Skeletal muscle satellite cell (primary cell): ENCODE measurements around the gene PRSS16.
A peak's percentile ranks its signal among the peaks of the same experiment; 100 is the strongest.
"Not testable (repeated sequence)": the region's sequence is repeated elsewhere in the genome, so short reads cannot be mapped to it uniquely, and the experiment has no call there.

Source experiments
- H3K27me3 ChIP-seq: 2 replicates; pipeline ENCODE4 v1.7.0; 2013; ENCODE audit warnings: low read length; ENCODE audit not compliant: control insufficient read depth, insufficient read depth
- H3K36me3 ChIP-seq: 2 replicates; pipeline ENCODE4 v1.7.0; 2013; ENCODE audit warnings: mild to moderate bottlenecking, control low read depth, low read length; ENCODE audit not compliant: insufficient read depth
- H3K4me1 ChIP-seq: 2 replicates; pipeline ENCODE4 v1.7.0; 2013; ENCODE audit warnings: low read length; ENCODE audit not compliant: control insufficient read depth, insufficient read depth
- H3K4me2 ChIP-seq: 2 replicates; pipeline ENCODE4 v1.7.0; 2013; ENCODE audit warnings: mild to moderate bottlenecking, low read length
- H3K4me3 ChIP-seq: 2 replicates; pipeline ENCODE4 v1.7.0; 2013; ENCODE audit warnings: low read length
- H3K9ac ChIP-seq: 2 replicates; pipeline ENCODE4 v1.7.0; 2013; ENCODE audit warnings: mild to moderate bottlenecking, low read depth, low read length, moderate library complexity
- H3K9me3 ChIP-seq: replicated peaks from 2 replicates; pipeline ENCODE4 v1.7.0; 2013; ENCODE audit warnings: mild to moderate bottlenecking, control low read depth, low read length

The PRSS16 gene

DNA sequence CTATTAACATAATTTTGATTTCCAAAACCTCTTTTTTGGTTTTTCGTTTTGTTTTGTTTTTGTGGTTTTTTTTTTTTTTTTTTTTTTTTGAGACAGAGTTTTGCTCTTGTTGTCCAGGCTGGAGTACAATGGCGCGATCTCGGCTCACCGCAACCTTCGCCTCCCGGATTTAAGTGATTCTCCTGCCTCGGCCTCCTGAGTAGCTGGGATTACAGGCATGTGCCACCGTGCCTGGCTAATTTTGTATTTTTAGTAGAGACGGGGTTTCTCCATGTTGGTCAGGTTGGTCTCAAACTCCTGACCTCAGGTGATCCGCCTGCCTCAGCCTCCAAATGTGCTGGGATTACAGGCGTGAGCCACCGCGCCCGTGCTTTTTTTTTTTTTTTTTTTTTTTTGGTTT lies 24.5 kb upstream of the PRSS16 start:
- not testable (repeated sequence) for H3K27me3 ChIP-seq, H3K4me1 ChIP-seq, H3K4me2 ChIP-seq, H3K9ac ChIP-seq, H3K9me3 ChIP-seq, H3K36me3 ChIP-seq, H3K4me3 ChIP-seq

DNA sequence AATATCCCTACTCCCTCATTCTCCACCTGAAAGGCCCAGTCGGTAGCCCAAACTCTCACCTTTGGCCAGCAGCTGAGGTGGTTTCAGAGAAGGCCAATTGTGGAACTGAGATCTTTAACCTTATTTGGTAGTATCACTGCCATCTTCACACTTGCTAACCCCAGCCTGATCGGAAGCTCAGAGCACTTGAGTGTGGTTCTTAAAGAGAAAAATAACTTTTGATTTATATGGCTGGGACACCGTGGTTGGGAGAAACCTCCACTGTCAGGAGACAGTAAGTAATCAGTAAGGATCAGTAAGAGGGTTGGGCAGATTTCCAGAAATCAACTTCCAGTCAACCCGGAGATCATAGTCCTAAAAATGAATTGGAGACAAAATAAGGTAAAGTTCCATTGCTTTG lies 22.8 kb upstream of the PRSS16 start:
- Histone ChIP-seq H3K4me2 (no peak overlapping the region), H3K27me3 (no peaks in the 10 kb centered on the region)

DNA sequence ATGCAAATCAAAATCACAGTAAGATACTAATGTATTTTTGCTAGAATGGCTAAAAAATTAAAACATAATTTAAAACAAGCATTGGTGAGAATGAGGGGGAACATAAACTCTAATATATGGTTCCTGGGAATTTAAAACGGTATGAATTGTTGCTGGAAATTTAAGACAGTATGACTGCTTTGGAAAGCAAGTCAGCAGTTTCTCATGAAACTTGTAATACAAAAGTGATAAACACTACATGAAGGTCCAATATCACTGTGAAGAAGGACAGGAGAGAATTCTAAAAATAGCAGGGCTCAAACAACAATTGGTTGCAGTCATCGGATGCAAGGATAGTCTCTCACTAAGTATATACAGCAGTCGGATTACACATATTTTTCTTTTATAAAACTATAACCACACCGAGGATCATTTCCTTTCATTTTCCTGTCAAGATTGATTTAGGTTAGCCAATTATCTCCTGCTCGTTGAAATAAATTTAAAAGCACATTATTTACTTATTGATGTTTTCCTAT lies 18.5 kb upstream of the PRSS16 start:
- Histone ChIP-seq H3K9me3 (no peaks in the 10 kb centered on the region), H3K27me3 (no peaks in the 10 kb centered on the region), H3K4me3 (no peak overlapping the region), H3K4me1 (no peaks in the 10 kb centered on the region), H3K9ac (no peak overlapping the region), H3K36me3 (no peaks in the 10 kb centered on the region), H3K4me2 (no peak overlapping the region)

More for the DNA sequence above, 22.8 kb upstream of the PRSS16 start:
- Histone ChIP-seq H3K36me3 (no peaks in the 10 kb centered on the region), H3K9me3 (no peaks in the 10 kb centered on the region), H3K4me3 (no peak overlapping the region), H3K4me1 (no peaks in the 10 kb centered on the region), H3K9ac (no peak overlapping the region)

DNA sequence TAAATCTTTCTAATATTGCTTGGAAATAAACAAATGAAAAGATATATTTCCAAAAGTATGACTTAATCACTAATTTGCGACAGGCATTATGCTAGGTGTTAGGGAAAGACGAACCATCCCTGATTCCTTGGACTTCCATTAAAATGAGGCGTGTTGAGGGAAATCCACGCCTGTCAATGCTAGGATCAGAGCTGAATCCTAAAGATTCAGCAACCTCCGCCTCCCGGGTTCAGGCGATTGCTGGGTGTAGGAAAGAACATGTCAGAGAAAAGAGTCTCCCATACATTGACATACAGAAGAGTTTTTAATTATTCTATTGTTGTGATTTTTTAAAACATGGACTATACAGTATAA lies 16.8 kb upstream of the PRSS16 start:
- Histone ChIP-seq H3K4me1 (no peaks in the 10 kb centered on the region), H3K9me3 (no peaks in the 10 kb centered on the region), H3K9ac (no peak overlapping the region), H3K27me3 (no peaks in the 10 kb centered on the region), H3K4me2 (peak overlapping the region; percentile 35), H3K36me3 (no peaks in the 10 kb centered on the region), H3K4me3 (peak overlapping the region; percentile 37)

DNA sequence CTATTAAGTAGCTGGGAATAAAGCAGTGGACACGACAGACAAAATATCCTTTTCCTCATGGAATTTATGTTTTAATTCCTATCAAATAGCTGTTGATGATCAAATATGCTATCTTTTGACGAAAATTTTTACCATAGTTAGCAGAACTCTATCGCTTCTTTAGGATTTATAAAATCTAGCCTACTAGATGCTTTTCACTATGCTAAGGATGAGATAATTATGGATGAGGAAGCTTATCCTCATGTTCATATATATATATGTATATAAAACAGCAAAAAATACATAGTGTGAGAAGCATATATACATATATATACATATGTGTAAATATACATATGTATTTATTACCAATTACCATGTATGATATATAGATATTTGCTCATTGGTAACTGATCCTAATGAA lies 12.9 kb upstream of the PRSS16 start:
- no peak overlapping the region for H3K4me3 ChIP-seq
- H3K4me1 ChIP-seq, result peaks cover 7% of the 10 kb centered on the region
- H3K36me3 ChIP-seq, result no peaks in the 10 kb centered on the region
- H3K9ac ChIP-seq, result no peak overlapping the region
- H3K9me3 ChIP-seq, result no peaks in the 10 kb centered on the region
- H3K4me2 ChIP-seq, result peak overlapping the region; percentile 56
- peaks cover 10% of the 10 kb centered on the region for H3K27me3 ChIP-seq

DNA sequence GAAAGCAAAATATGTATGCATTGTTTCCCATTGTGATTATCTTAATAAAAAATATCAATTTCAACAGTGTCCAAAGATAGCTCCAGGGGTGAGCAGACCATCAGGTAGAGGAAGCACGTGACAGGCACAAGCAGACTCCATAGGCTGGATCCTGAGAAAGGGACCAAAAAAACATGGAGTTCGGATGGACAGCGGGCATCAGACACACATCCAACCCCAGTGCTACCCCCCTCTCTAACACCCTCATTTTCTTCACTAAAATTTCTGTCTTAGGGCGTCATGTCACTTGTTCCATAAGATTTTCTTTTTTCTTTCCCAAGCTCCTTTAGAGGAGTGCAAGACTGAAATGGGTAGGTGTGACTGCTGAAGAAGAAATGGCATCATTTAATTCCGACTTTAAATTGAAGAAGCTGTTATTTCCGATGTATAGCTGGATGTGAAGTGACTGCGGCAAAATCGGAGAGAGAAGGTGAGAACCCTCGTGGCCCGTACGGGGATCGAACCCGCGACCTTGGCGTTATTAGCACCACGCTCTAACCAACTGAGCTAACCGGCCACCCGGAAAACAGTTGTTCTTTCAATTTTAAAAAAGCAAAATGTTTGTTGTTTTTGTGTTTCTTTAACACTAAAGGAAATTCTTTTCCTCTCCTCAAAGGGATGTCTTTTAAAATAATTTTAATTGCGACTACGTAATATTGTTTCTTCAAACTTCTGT lies 10.3 kb upstream of the PRSS16 start:
- Histone ChIP-seq H3K4me3 (peak overlapping the region; percentile 60), H3K9ac (no peak overlapping the region), H3K36me3 (no peaks in the 10 kb centered on the region), H3K4me1 (peaks cover 7% of the 10 kb centered on the region), H3K9me3 (no peaks in the 10 kb centered on the region), H3K4me2 (peak overlapping the region; percentile 74), H3K27me3 (peaks cover 10% of the 10 kb centered on the region)

DNA sequence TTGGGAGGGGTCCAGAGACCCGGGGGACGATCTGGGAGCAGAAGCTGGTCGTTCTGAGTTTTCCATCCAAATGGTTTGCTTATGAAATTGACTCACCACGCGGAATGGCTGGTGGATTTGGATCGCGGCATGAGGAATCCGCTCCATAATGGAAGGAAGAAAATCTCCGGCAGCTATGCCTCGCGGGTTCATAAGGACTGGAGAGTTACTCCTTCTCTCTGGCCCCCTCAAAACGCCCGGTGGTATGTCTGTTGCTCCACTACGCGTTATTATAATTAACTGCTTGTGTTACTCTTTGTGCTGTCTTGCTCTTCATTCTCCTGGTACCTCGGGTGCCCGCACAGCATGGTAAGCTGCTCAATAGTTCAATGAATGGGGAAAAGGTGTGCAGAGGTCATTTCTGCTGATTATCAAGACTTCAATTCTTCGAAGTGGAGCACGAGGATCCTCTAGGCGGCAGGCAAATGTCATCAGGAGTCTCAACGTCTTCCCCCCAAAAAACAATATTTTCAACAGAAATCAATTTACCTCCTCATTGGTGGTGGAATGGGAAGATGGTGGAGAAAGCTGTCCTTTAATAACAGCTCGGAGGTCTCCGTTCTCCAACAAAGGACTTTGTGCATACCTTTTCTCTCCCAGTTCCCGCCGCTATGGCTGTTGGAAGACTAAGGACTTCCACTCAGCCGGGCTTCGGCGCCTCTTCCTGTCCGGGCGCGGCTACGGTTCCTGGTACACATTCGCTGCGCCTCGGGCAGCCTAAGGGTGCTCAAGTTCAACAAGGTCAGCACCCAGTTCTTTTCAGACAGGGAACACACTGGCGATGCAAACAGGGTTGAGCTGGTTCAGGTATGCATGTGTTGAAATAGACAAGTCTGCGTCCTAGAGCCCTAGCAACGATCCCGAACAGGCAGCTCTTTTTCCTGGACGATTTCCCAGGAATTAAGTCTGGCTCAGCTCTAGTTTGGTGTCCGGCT lies 9.2 kb upstream of the PRSS16 start:
- no peaks in the 10 kb centered on the region for H3K36me3 ChIP-seq
- peaks cover 7% of the 10 kb centered on the region for H3K4me1 ChIP-seq
- peaks cover 10% of the 10 kb centered on the region for H3K27me3 ChIP-seq
- H3K4me2 ChIP-seq, result peak overlapping the region; percentile 74
- H3K9me3 ChIP-seq, result no peaks in the 10 kb centered on the region
- peak overlapping the region; percentile 60 for H3K4me3 ChIP-seq
- no peak overlapping the region for H3K9ac ChIP-seq

DNA sequence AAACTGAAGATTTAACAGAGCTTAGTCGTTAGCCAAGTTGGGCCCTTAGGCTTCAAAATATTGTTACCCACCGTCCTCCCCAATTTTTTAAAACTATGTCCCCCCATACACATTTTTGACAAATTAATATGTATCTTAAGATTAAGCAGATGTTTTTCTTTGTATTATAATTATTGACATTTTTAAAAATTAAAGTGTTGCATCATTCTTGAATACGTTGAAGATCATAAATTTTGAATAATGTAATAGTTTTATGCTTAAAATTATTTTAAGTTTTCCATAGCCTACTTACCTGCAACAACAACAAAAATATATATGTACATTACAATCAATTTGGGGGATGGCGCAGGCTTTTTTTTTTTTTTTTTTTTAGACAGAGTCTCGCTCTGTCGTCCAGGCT lies 8.2 kb upstream of the PRSS16 start:
- no peaks in the 10 kb centered on the region for H3K9me3 ChIP-seq
- peaks cover 7% of the 10 kb centered on the region for H3K4me1 ChIP-seq
- no peak overlapping the region for H3K4me3 ChIP-seq
- H3K36me3 ChIP-seq, result no peaks in the 10 kb centered on the region
- H3K9ac ChIP-seq, result no peak overlapping the region
- H3K27me3 ChIP-seq, result peaks cover 10% of the 10 kb centered on the region
- no peak overlapping the region for H3K4me2 ChIP-seq

DNA sequence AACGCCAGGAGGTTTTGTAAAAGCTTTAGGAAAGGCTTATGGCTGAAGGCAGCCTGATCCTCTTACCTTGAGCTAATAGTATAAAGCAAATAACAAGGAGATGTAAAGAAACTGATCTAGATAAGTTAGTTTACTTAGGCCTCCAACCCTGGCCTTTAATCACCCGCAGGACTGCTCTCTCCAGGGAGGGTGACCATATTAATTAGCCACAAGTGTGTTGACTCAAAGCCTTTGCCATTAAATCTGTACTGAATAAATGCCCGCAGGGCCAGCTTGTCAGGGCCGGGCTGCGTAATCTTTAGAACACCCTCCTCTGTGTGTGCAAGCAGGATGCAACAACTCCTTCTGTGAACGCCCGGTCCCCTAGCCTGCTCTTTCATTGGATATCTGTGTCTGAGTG lies 6.1 kb upstream of the PRSS16 start:
- no peaks in the 10 kb centered on the region for H3K36me3 ChIP-seq
- no peak overlapping the region for H3K4me2 ChIP-seq
- no peak overlapping the region for H3K4me3 ChIP-seq
- no peak overlapping the region for H3K9ac ChIP-seq
- H3K4me1 ChIP-seq, result peaks cover 7% of the 10 kb centered on the region
- H3K9me3 ChIP-seq, result no peaks in the 10 kb centered on the region
- peaks cover 10% of the 10 kb centered on the region for H3K27me3 ChIP-seq

DNA sequence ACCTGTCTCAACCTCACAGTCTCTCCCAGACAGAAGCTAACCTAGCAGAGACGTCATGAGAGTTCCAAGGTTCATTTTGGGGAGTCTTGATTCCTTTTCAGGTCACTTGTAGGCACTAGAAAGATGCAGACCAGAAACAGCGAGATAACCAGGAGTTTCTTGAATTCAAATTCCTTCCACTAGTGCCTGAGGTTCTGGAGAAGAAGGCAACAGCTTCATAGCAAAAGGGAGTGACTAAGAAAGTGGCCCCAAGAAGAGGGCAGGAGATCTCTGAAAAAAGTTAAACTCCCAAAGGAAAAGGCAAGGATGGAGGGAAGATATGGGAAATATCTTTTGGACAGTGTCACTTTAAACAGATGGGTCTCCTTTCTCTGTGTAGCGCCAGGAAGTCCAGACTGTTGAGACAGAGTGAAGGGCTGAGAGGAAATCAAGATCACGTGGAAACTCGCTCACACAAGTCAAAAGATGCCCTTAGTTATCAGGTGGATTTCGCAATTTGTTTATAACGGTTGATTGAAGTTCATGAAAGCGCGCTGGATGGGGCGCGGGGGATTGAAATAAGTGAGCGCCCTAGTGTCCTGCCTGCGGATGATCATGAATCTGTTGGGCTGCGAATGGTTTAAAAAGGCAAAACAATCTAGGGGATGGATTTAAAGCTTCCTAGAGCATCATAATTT lies 4.8 kb upstream of the PRSS16 start:
- Histone ChIP-seq H3K4me2 (no peak overlapping the region), H3K9me3 (no peaks in the 10 kb centered on the region), H3K36me3 (no peaks in the 10 kb centered on the region), H3K9ac (no peak overlapping the region), H3K4me1 (peaks cover 7% of the 10 kb centered on the region), H3K27me3 (peaks cover 13% of the 10 kb centered on the region), H3K4me3 (no peak overlapping the region)

DNA sequence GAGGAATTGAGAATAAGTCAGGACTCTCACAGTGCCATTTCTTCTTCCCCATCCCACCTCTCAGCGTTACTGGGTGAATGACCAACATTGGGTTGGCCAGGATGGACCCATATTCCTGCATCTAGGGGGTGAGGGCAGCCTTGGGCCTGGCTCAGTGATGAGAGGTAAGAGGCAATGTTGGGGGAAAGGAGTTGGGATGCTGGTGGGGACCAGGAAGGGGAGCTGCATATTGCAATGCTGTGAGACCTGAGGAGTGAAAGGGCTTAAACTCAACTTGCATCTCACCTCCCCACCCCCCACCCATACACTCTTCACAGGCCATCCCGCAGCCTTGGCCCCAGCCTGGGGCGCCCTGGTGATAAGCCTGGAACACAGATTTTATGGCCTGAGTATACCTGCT lies 1.3 kb downstream of the PRSS16 start:
- H3K36me3 ChIP-seq, result no peaks in the 10 kb centered on the region
- H3K4me3 ChIP-seq, result no peak overlapping the region
- H3K9ac ChIP-seq, result no peak overlapping the region
- peaks cover 47% of the 10 kb centered on the region for H3K27me3 ChIP-seq
- peaks cover 7% of the 10 kb centered on the region for H3K4me1 ChIP-seq
- H3K9me3 ChIP-seq, result no peaks in the 10 kb centered on the region
- H3K4me2 ChIP-seq, result no peak overlapping the region
